ENCODE data around the gene PRAMEF14. TPM values are rescaled to one million over a fixed set of nuclear protein-coding genes. Genes with fewer than 3 reads are reported as not detected.
A peak's percentile ranks its signal among the peaks of the same experiment; 100 is the strongest.
"Not testable (repeated sequence)": the region's sequence is repeated elsewhere in the genome, so short reads cannot be mapped to it uniquely, and the experiment has no call there.

Gene PRAMEF14
- not detected for total RNA-seq (2013)
- polyA plus RNA-seq (not detected), polyA minus RNA-seq (not detected in 2 replicates), total RNA-seq (0 to 0.58 (median 0) reads per million in 11 experiments)

- H2AFZ ChIP-seq (ENCODE audit: insufficient read depth, low read depth, low read length, poor library complexity, severe bottlenecking); H3K36me3 ChIP-seq (replicated peaks in 1 of 2; ENCODE audit: control insufficient read depth in 1 of 2, insufficient read depth in 2 of 2, low read length in 2 of 2); H3K9me3 ChIP-seq (replicated peaks in 1 of 2; ENCODE audit: control insufficient read depth in 1 of 2, insufficient read depth in 1 of 2, low read length in 2 of 2); H3K4me1 Mint-ChIP-seq; H3K9ac ChIP-seq (ENCODE audit: insufficient read depth, low read length, poor library complexity, severe bottlenecking); H3K9me3 Mint-ChIP-seq; H3K4me1 ChIP-seq (ENCODE audit: control insufficient read depth in 1 of 2, insufficient read depth in 2 of 2, low read length in 2 of 2); H3K79me2 ChIP-seq (ENCODE audit: insufficient read depth, low read length); DNase-seq; H3K4me3 ChIP-seq (replicated peaks in 1 of 3; ENCODE audit: low read depth in 2 of 3, low read length in 3 of 3); intact Hi-C loops (cut with micrococcal nuclease); H4K20me1 ChIP-seq (ENCODE audit: insufficient read depth, low read length); H3K27ac ChIP-seq (ENCODE audit: low read depth in 1 of 2, low read length in 2 of 2); H3K4me2 ChIP-seq (replicated peaks; ENCODE audit: extremely low read depth, low read length, poor library complexity, severe bottlenecking); H3K27me3 Mint-ChIP-seq (ENCODE audit: low read depth in 3 of 3); H3K36me3 Mint-ChIP-seq; H3K27me3 ChIP-seq (ENCODE audit: control insufficient read depth in 2 of 2, insufficient read depth in 2 of 2, low read length in 2 of 2); H3K27ac Mint-ChIP-seq; H3K4me3 Mint-ChIP-seq: not testable (repeated sequence)
- no CpG with 5 or more reads among the region's 7 CpGs for WGBS (ENCODE audit: insufficient coverage)
Measured at GRCh38 chr1:13347034-13347433, at the start of gene PRAMEF14. PRAMEF14 (minus strand) TSS chr1:13347134; CDS start chr1:13345314, 1,820 bp downstream.

- H3K27me3 Mint-ChIP-seq (ENCODE audit: low read depth in 3 of 3); H3K9me3 ChIP-seq (replicated peaks in 1 of 2; ENCODE audit: control insufficient read depth in 1 of 2, insufficient read depth in 1 of 2, low read length in 2 of 2); H3K27ac ChIP-seq (ENCODE audit: low read depth in 1 of 2, low read length in 2 of 2); H4K20me1 ChIP-seq (ENCODE audit: insufficient read depth, low read length); H3K4me1 Mint-ChIP-seq; H3K9ac ChIP-seq (ENCODE audit: insufficient read depth, low read length, poor library complexity, severe bottlenecking); DNase-seq; H3K36me3 ChIP-seq (replicated peaks in 1 of 2; ENCODE audit: control insufficient read depth in 1 of 2, insufficient read depth in 2 of 2, low read length in 2 of 2); intact Hi-C loops (cut with micrococcal nuclease); H3K4me3 Mint-ChIP-seq; H3K27me3 ChIP-seq (ENCODE audit: control insufficient read depth in 2 of 2, insufficient read depth in 2 of 2, low read length in 2 of 2); H3K79me2 ChIP-seq (ENCODE audit: insufficient read depth, low read length); H3K36me3 Mint-ChIP-seq; H2AFZ ChIP-seq (ENCODE audit: insufficient read depth, low read depth, low read length, poor library complexity, severe bottlenecking); H3K4me3 ChIP-seq (replicated peaks in 1 of 3; ENCODE audit: low read depth in 2 of 3, low read length in 3 of 3); H3K4me1 ChIP-seq (ENCODE audit: control insufficient read depth in 1 of 2, insufficient read depth in 2 of 2, low read length in 2 of 2); H3K4me2 ChIP-seq (replicated peaks; ENCODE audit: extremely low read depth, low read length, poor library complexity, severe bottlenecking): not testable (repeated sequence)
- peak overlapping the region in 1 of 7 donors; percentile 31 for H3K27ac Mint-ChIP-seq
- 95% methylated on average over 6 of the region's 22 CpGs for WGBS (ENCODE audit: insufficient coverage)
- peaks cover 0 to 13% (median 2%) of the 10 kb centered on the region in 7 donors for H3K9me3 Mint-ChIP-seq
Measured at GRCh38 chr1:13395311-13395710, 48.4 kb upstream of the PRAMEF14 start.

- H3K4me1 Mint-ChIP-seq; H3K36me3 ChIP-seq (replicated peaks in 1 of 2; ENCODE audit: control insufficient read depth in 1 of 2, insufficient read depth in 2 of 2, low read length in 2 of 2); H3K9me3 ChIP-seq (replicated peaks in 1 of 2; ENCODE audit: control insufficient read depth in 1 of 2, insufficient read depth in 1 of 2, low read length in 2 of 2); H3K27ac ChIP-seq (ENCODE audit: low read depth in 1 of 2, low read length in 2 of 2); H3K27me3 Mint-ChIP-seq (ENCODE audit: low read depth in 3 of 3); DNase-seq; H3K27me3 ChIP-seq (ENCODE audit: control insufficient read depth in 2 of 2, insufficient read depth in 2 of 2, low read length in 2 of 2); H4K20me1 ChIP-seq (ENCODE audit: insufficient read depth, low read length); H3K27ac Mint-ChIP-seq; H3K4me1 ChIP-seq (ENCODE audit: control insufficient read depth in 1 of 2, insufficient read depth in 2 of 2, low read length in 2 of 2); H3K4me2 ChIP-seq (replicated peaks; ENCODE audit: extremely low read depth, low read length, poor library complexity, severe bottlenecking); H3K36me3 Mint-ChIP-seq; H3K4me3 ChIP-seq (replicated peaks in 1 of 3; ENCODE audit: low read depth in 2 of 3, low read length in 3 of 3); H3K4me3 Mint-ChIP-seq; intact Hi-C loops (cut with micrococcal nuclease); H2AFZ ChIP-seq (ENCODE audit: insufficient read depth, low read depth, low read length, poor library complexity, severe bottlenecking); H3K9ac ChIP-seq (ENCODE audit: insufficient read depth, low read length, poor library complexity, severe bottlenecking); H3K79me2 ChIP-seq (ENCODE audit: insufficient read depth, low read length): not testable (repeated sequence)
- peaks cover 0 to 11% (median 2%) of the 10 kb centered on the region in 7 donors for H3K9me3 Mint-ChIP-seq
- 95% methylated on average over 15 of the region's 32 CpGs for WGBS (ENCODE audit: insufficient coverage)
Measured at GRCh38 chr1:13394761-13395160, 47.8 kb upstream of the PRAMEF14 start.

GRCh38 chr1:13393004-13393403 lies 46.1 kb upstream of the PRAMEF14 start:
- H3K27me3 ChIP-seq (ENCODE audit: control insufficient read depth in 2 of 2, insufficient read depth in 2 of 2, low read length in 2 of 2); H3K4me3 Mint-ChIP-seq; intact Hi-C loops (cut with micrococcal nuclease); H3K4me1 ChIP-seq (ENCODE audit: control insufficient read depth in 1 of 2, insufficient read depth in 2 of 2, low read length in 2 of 2); H3K9ac ChIP-seq (ENCODE audit: insufficient read depth, low read length, poor library complexity, severe bottlenecking); H3K79me2 ChIP-seq (ENCODE audit: insufficient read depth, low read length); H3K27ac ChIP-seq (ENCODE audit: low read depth in 1 of 2, low read length in 2 of 2); H3K4me1 Mint-ChIP-seq; H2AFZ ChIP-seq (ENCODE audit: insufficient read depth, low read depth, low read length, poor library complexity, severe bottlenecking); DNase-seq; H3K27me3 Mint-ChIP-seq (ENCODE audit: low read depth in 3 of 3); H3K36me3 ChIP-seq (replicated peaks in 1 of 2; ENCODE audit: control insufficient read depth in 1 of 2, insufficient read depth in 2 of 2, low read length in 2 of 2); H4K20me1 ChIP-seq (ENCODE audit: insufficient read depth, low read length); H3K27ac Mint-ChIP-seq; H3K4me3 ChIP-seq (replicated peaks in 1 of 3; ENCODE audit: low read depth in 2 of 3, low read length in 3 of 3); H3K4me2 ChIP-seq (replicated peaks; ENCODE audit: extremely low read depth, low read length, poor library complexity, severe bottlenecking); H3K36me3 Mint-ChIP-seq; H3K9me3 ChIP-seq (replicated peaks in 1 of 2; ENCODE audit: control insufficient read depth in 1 of 2, insufficient read depth in 1 of 2, low read length in 2 of 2): not testable (repeated sequence)
- peaks cover 0 to 10% (median 2%) of the 10 kb centered on the region in 7 donors for H3K9me3 Mint-ChIP-seq
- WGBS (ENCODE audit: insufficient coverage), result 85% methylated on average over 7 of the region's 7 CpGs
